SK-N-SH treated with all-trans-retinoic acid at 6 μM for 48 hours (cell line): Measurements from ENCODE around the gene TRIM71.

ENCODE experiments used
- ATAC-seq: fragments of 200-7000 bp; cut with Tn5 transposase; 3 replicates; pipeline ENCODE4 v1.9.1; 2020; ENCODE audit warnings: mild to moderate bottlenecking, moderate library complexity
- ARNTL ChIP-seq: fragments of 450-650 bp; formaldehyde crosslinking; IDR thresholded peaks from 2 replicates; pipeline ENCODE4 v1.5.0; 2020; ENCODE audit warnings: low read depth, mild to moderate bottlenecking, moderate library complexity, borderline replicate concordance
- BACH2 ChIP-seq: fragments of 250-450 bp; sonication (Bioruptor Pico); IDR thresholded peaks from 2 replicates; pipeline ENCODE4 v1.9.0; 2021; ENCODE audit warnings: mild to moderate bottlenecking, borderline replicate concordance
- CSDC2 ChIP-seq: fragments of 250-450 bp; sonication (Bioruptor Pico); IDR thresholded peaks from 2 replicates; pipeline ENCODE4 v1.5.0; 2020; ENCODE audit warnings: mild to moderate bottlenecking, moderate library complexity
- ESRRG ChIP-seq: fragments of 250-450 bp; sonication (Bioruptor Pico); IDR thresholded peaks from 2 replicates; pipeline ENCODE4 v1.6.1; 2021; ENCODE audit warnings: mild to moderate bottlenecking
- GLIS3 ChIP-seq: fragments of 250-450 bp; sonication (Bioruptor Pico); IDR thresholded peaks from 2 replicates; pipeline ENCODE4 v1.5.0; 2020; ENCODE audit warnings: mild to moderate bottlenecking, moderate library complexity
- ISL1 ChIP-seq: fragments of 250-450 bp; sonication (Bioruptor Pico); IDR thresholded peaks from 2 replicates; pipeline ENCODE4 v2.1.2; 2022; ENCODE audit warnings: mild to moderate bottlenecking, moderate library complexity
- OSR1 ChIP-seq: fragments of 250-450 bp; sonication (Bioruptor Pico); IDR thresholded peaks from 2 replicates; pipeline ENCODE4 v1.8.0; 2022; ENCODE audit warnings: moderate library complexity, mild to moderate bottlenecking, inconsistent platforms
- PPARA ChIP-seq: fragments of 250-450 bp; sonication (Bioruptor Pico); IDR thresholded peaks from 2 replicates; pipeline ENCODE4 v1.5.0; 2020; ENCODE audit warnings: mild to moderate bottlenecking, borderline replicate concordance
- RARB ChIP-seq: fragments of 250-450 bp; sonication (Bioruptor Pico); IDR thresholded peaks from 2 replicates; pipeline ENCODE4 v1.8.0; 2021; ENCODE audit warnings: mild to moderate bottlenecking, moderate library complexity
- SNAI2 ChIP-seq: fragments of 250-450 bp; sonication (Bioruptor Pico); IDR thresholded peaks from 2 replicates; pipeline ENCODE4 v1.5.0; 2020; ENCODE audit warnings: mild to moderate bottlenecking, moderate library complexity
- TCF4 ChIP-seq: fragments of 250-450 bp; sonication (Bioruptor Pico); IDR thresholded peaks from 2 replicates; pipeline ENCODE4 v1.8.0; 2021; ENCODE audit warnings: mild to moderate bottlenecking, moderate library complexity, borderline replicate concordance
- TOX ChIP-seq: fragments of 250-450 bp; sonication (Bioruptor Pico); IDR thresholded peaks from 2 replicates; pipeline ENCODE4 v1.8.0; 2021; ENCODE audit warnings: mild to moderate bottlenecking, moderate library complexity, borderline replicate concordance
- ZC3H10 ChIP-seq: fragments of 250-450 bp; sonication (Bioruptor Pico); IDR thresholded peaks from 2 replicates; pipeline ENCODE4 v1.5.1; 2021; ENCODE audit warnings: mild to moderate bottlenecking, moderate library complexity
- ZFP3 ChIP-seq: fragments of 250-450 bp; sonication (Bioruptor Pico); IDR thresholded peaks from 2 replicates; pipeline ENCODE4 v1.5.0; 2020; ENCODE audit warnings: mild to moderate bottlenecking, moderate library complexity
- ZFP30 ChIP-seq: fragments of 450-650 bp; formaldehyde crosslinking; IDR thresholded peaks from 2 replicates; pipeline ENCODE4 v1.5.0; 2022; ENCODE audit warnings: mild to moderate bottlenecking, moderate library complexity
- ZNF565 ChIP-seq: fragments of 450-650 bp; formaldehyde crosslinking; conservative IDR thresholded peaks from 2 replicates; pipeline ENCODE4 v1.5.0; 2020; ENCODE audit warnings: low read depth, mild to moderate bottlenecking, moderate library complexity
- ZNF70 ChIP-seq: fragments of 450-650 bp; formaldehyde crosslinking; IDR thresholded peaks from 2 replicates; pipeline ENCODE4 v1.5.0; 2020; ENCODE audit warnings: mild to moderate bottlenecking, moderate library complexity
- ZNF8 ChIP-seq: fragments of 450-650 bp; formaldehyde crosslinking; IDR thresholded peaks from 2 replicates; pipeline ENCODE4 v1.5.0; 2020; ENCODE audit warnings: mild to moderate bottlenecking, moderate library complexity
- TF ChIP-seq, protein P1 (sequence below): fragments of 250-450 bp; sonication (Bioruptor Pico); IDR thresholded peaks from 2 replicates; pipeline ENCODE4 v1.8.0; 2021; ENCODE audit warnings: low read depth, mild to moderate bottlenecking, moderate library complexity, borderline replicate concordance
- TF ChIP-seq, protein P2 (sequence below): fragments of 250-450 bp; sonication (Bioruptor Pico); IDR thresholded peaks from 2 replicates; pipeline ENCODE4 v1.5.1; 2020; ENCODE audit warnings: low read depth, mild to moderate bottlenecking, moderate library complexity
- TF ChIP-seq, protein P3 (sequence below): fragments of 250-450 bp; sonication (Bioruptor Pico); IDR thresholded peaks from 2 replicates; pipeline ENCODE4 v1.5.1; 2021; ENCODE audit warnings: mild to moderate bottlenecking, moderate library complexity
- TF ChIP-seq, protein P4 (sequence below): fragments of 250-450 bp; sonication (Bioruptor Pico); IDR thresholded peaks from 2 replicates; pipeline ENCODE4 v1.5.0; 2020; ENCODE audit warnings: mild to moderate bottlenecking, moderate library complexity
- TF ChIP-seq, protein P5 (sequence below): fragments of 250-450 bp; sonication (Bioruptor Pico); IDR thresholded peaks from 2 replicates; pipeline ENCODE4 v1.8.0; 2020; ENCODE audit warnings: mild to moderate bottlenecking, moderate library complexity, borderline replicate concordance

Gene TRIM71

DNA sequence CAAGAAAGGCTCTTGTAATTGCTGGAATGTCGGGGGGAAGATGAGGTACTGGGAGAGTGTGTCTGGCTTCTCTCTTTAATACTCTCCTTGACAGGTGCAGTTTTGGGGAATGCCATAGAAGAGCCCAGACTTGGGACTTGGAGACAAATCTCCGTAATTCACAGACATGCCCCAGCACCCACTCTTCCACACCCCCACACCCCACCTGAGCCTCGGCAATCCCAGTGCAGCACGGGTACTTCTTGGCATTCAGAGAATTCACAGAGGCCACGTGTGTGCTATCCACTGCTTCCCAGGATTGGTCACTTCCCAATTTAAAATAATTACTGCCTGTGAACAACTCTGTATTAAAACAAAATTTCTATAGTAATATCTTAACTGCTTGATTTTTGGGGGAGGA, 43.9 kb downstream of the TRIM71 start:
- TF ChIP-seq ISL1 (CRISPR knock-in tag): no peak
- TF ChIP-seq, protein P1, sequence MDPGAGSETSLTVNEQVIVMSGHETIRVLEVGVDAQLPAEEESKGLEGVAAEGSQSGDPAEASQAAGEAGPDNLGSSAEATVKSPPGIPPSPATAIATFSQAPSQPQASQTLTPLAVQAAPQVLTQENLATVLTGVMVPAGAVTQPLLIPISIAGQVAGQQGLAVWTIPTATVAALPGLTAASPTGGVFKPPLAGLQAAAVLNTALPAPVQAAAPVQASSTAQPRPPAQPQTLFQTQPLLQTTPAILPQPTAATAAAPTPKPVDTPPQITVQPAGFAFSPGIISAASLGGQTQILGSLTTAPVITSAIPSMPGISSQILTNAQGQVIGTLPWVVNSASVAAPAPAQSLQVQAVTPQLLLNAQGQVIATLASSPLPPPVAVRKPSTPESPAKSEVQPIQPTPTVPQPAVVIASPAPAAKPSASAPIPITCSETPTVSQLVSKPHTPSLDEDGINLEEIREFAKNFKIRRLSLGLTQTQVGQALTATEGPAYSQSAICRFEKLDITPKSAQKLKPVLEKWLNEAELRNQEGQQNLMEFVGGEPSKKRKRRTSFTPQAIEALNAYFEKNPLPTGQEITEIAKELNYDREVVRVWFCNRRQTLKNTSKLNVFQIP (CRISPR knock-in tag): no peak
- TF ChIP-seq ZC3H10 (CRISPR knock-in tag): no peak
- TF ChIP-seq PPARA (CRISPR knock-in tag): no peak
- TF ChIP-seq SNAI2 (CRISPR knock-in tag): no peak
- no peak for TF ChIP-seq ZFP30
- TF ChIP-seq RARB: no peak
- TF ChIP-seq ZNF70 (CRISPR knock-in tag): no peak
- TF ChIP-seq, all 23 proteins: peak for 0
- no peak for ATAC-seq

DNA sequence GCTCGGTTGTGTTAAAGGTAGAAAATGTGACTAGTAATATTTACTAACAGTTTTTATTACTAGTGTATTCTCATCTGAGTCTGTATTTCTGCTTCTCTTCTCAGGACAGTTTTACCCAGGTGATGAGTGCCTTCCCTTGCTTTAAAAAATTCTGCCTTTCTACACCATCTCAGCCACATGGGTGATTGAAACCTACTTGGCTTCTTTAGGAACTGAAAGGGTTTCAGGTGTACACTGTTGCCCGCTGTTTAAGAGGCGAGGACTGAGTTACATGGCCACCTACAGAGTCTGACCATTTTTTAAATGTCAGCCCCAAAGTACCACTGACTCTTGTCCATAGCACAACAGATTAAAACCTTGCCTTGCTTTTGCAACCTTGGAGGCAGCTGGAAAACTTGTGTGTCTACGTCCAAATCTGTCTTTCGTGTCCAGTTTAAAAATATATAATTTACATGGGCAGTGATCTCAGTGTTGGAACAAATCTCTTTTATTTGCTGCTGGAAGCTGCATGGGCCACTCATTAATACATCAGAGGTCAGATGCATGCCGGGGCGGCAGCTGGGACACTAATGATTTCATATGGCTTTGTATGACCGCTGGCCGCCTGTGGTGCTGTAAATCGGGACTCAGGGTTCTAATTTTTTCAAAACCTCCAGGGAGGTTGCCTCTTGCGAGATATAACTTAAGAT, 44.6 kb downstream of the TRIM71 start:
- TF ChIP-seq, protein P2, sequence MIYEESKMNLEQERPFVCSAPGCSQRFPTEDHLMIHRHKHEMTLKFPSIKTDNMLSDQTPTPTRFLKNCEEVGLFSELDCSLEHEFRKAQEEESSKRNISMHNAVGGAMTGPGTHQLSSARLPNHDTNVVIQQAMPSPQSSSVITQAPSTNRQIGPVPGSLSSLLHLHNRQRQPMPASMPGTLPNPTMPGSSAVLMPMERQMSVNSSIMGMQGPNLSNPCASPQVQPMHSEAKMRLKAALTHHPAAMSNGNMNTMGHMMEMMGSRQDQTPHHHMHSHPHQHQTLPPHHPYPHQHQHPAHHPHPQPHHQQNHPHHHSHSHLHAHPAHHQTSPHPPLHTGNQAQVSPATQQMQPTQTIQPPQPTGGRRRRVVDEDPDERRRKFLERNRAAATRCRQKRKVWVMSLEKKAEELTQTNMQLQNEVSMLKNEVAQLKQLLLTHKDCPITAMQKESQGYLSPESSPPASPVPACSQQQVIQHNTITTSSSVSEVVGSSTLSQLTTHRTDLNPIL (CRISPR knock-in tag): no peak
- TF ChIP-seq ZFP30 (no peak), ZNF8 (CRISPR knock-in tag) (no peak), BACH2 (no peak), SNAI2 (CRISPR knock-in tag) (no peak), GLIS3 (CRISPR knock-in tag) (no peak), ZFP3 (CRISPR knock-in tag) (no peak), ESRRG (CRISPR knock-in tag) (no peak), CSDC2 (no peak), PPARA (CRISPR knock-in tag) (no peak), ARNTL (CRISPR knock-in tag) (no peak), OSR1 (CRISPR knock-in tag) (no peak), ZNF565 (CRISPR knock-in tag) (no peak), TOX (CRISPR knock-in tag) (no peak), TCF4 (CRISPR knock-in tag) (no peak)
- TF ChIP-seq, protein P3, sequence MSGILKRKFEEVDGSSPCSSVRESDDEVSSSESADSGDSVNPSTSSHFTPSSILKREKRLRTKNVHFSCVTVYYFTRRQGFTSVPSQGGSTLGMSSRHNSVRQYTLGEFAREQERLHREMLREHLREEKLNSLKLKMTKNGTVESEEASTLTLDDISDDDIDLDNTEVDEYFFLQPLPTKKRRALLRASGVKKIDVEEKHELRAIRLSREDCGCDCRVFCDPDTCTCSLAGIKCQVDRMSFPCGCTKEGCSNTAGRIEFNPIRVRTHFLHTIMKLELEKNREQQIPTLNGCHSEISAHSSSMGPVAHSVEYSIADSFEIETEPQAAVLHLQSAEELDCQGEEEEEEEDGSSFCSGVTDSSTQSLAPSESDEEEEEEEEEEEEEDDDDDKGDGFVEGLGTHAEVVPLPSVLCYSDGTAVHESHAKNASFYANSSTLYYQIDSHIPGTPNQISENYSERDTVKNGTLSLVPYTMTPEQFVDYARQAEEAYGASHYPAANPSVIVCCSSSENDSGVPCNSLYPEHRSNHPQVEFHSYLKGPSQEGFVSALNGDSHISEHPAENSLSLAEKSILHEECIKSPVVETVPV (CRISPR knock-in tag): no peak
- TF ChIP-seq, protein P4, sequence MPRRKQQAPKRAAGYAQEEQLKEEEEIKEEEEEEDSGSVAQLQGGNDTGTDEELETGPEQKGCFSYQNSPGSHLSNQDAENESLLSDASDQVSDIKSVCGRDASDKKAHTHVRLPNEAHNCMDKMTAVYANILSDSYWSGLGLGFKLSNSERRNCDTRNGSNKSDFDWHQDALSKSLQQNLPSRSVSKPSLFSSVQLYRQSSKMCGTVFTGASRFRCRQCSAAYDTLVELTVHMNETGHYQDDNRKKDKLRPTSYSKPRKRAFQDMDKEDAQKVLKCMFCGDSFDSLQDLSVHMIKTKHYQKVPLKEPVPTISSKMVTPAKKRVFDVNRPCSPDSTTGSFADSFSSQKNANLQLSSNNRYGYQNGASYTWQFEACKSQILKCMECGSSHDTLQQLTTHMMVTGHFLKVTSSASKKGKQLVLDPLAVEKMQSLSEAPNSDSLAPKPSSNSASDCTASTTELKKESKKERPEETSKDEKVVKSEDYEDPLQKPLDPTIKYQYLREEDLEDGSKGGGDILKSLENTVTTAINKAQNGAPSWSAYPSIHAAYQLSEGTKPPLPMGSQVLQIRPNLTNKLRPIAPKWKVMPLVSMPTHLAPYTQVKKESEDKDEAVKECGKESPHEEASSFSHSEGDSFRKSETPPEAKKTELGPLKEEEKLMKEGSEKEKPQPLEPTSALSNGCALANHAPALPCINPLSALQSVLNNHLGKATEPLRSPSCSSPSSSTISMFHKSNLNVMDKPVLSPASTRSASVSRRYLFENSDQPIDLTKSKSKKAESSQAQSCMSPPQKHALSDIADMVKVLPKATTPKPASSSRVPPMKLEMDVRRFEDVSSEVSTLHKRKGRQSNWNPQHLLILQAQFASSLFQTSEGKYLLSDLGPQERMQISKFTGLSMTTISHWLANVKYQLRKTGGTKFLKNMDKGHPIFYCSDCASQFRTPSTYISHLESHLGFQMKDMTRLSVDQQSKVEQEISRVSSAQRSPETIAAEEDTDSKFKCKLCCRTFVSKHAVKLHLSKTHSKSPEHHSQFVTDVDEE (CRISPR knock-in tag): no peak
- TF ChIP-seq, protein P5, sequence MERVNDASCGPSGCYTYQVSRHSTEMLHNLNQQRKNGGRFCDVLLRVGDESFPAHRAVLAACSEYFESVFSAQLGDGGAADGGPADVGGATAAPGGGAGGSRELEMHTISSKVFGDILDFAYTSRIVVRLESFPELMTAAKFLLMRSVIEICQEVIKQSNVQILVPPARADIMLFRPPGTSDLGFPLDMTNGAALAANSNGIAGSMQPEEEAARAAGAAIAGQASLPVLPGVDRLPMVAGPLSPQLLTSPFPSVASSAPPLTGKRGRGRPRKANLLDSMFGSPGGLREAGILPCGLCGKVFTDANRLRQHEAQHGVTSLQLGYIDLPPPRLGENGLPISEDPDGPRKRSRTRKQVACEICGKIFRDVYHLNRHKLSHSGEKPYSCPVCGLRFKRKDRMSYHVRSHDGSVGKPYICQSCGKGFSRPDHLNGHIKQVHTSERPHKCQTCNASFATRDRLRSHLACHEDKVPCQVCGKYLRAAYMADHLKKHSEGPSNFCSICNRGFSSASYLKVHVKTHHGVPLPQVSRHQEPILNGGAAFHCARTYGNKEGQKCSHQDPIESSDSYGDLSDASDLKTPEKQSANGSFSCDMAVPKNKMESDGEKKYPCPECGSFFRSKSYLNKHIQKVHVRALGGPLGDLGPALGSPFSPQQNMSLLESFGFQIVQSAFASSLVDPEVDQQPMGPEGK (CRISPR knock-in tag): no peak
- ATAC-seq: no peak
